Panc1 (cell line): ENCODE results near the gene NMD3.

Experiments
- POLR2AphosphoS5 ChIP-seq: IDR thresholded peaks from 2 replicates; pipeline ENCODE4 v1.6.1; 2012; ENCODE audit warnings: mild to moderate bottlenecking, low read depth, low read length, moderate library complexity
- SIN3A ChIP-seq: IDR thresholded peaks from 2 replicates; pipeline ENCODE4 v1.6.1; 2012; ENCODE audit warnings: low read depth, mild to moderate bottlenecking, low read length, moderate library complexity, borderline replicate concordance; ENCODE audit not compliant: insufficient read depth
- TCF7L2 ChIP-seq: IDR thresholded peaks from 2 replicates; pipeline ENCODE4 v1.6.1; 2011; ENCODE audit warnings: mild to moderate bottlenecking, low read depth, low read length, inconsistent platforms
- TF ChIP-seq, protein P1 (sequence below): fragments of 450-650 bp; IDR thresholded peaks from 2 replicates; pipeline ENCODE4 v1.5.1; 2017; ENCODE audit warnings: mild to moderate bottlenecking
- TF ChIP-seq, protein P2 (sequence below), 2 experiments: IDR thresholded peaks; 2 replicates each; pipeline ENCODE4 v1.6.1; 2011 to 2012; ENCODE audit warnings: low read depth in 2 of 2, control low read depth in 1 of 2, low read length in 1 of 2, mild to moderate bottlenecking in 1 of 2, moderate library complexity in 1 of 2; ENCODE audit not compliant: insufficient read depth in 1 of 2

DNA sequence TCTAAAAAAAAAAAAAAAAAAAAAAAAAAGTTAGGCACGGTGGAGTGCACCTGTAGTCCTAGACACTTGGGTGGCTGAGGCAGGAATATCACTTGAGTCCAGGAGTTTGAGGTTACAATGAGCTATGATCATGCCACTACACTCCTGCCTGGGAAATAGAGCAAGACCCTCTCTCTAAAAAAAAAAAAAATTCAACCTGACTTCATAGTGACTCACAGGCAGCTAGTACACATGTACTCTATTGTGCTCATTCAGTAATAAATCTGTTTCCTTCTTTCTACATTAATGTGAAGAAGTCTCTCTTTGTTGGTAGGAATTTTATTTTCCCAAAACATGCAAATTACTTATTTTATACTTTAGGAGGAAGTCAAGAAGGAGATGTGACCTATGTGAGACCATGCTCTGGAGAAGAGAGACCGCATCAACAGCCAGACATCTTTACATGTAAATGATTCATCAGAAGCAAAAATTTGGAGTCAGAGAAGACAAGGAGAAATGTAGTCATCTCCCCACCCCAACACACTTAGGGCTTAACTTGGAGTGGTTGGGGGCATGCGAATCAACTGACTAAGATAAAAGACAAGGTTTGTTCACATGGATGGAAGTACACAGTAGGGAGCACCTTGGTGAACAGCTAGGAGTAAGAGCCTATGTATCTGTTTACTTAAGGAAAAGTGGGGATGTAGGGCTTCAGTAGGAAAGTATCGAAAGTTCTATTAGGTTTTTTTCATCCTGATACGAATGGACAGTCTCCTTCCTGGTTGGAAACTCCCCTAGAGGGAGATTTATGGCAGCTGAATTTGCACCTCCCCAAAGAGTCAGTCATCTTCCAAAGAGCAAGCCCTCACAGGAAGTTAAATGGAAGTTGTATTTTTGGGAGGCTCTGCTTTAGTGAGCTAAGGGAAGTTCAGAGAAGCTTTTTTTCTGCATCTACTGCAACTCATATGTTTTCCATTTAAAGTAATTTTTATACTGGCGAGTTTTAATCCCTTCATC, 23.0 kb upstream of the NMD3 start:
- TF ChIP-seq POLR2AphosphoS5 (no peak), SIN3A (no peak), TCF7L2 (no peak)
- TF ChIP-seq, protein P1, sequence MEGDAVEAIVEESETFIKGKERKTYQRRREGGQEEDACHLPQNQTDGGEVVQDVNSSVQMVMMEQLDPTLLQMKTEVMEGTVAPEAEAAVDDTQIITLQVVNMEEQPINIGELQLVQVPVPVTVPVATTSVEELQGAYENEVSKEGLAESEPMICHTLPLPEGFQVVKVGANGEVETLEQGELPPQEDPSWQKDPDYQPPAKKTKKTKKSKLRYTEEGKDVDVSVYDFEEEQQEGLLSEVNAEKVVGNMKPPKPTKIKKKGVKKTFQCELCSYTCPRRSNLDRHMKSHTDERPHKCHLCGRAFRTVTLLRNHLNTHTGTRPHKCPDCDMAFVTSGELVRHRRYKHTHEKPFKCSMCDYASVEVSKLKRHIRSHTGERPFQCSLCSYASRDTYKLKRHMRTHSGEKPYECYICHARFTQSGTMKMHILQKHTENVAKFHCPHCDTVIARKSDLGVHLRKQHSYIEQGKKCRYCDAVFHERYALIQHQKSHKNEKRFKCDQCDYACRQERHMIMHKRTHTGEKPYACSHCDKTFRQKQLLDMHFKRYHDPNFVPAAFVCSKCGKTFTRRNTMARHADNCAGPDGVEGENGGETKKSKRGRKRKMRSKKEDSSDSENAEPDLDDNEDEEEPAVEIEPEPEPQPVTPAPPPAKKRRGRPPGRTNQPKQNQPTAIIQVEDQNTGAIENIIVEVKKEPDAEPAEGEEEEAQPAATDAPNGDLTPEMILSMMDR: no peak
- TF ChIP-seq, protein P2, sequence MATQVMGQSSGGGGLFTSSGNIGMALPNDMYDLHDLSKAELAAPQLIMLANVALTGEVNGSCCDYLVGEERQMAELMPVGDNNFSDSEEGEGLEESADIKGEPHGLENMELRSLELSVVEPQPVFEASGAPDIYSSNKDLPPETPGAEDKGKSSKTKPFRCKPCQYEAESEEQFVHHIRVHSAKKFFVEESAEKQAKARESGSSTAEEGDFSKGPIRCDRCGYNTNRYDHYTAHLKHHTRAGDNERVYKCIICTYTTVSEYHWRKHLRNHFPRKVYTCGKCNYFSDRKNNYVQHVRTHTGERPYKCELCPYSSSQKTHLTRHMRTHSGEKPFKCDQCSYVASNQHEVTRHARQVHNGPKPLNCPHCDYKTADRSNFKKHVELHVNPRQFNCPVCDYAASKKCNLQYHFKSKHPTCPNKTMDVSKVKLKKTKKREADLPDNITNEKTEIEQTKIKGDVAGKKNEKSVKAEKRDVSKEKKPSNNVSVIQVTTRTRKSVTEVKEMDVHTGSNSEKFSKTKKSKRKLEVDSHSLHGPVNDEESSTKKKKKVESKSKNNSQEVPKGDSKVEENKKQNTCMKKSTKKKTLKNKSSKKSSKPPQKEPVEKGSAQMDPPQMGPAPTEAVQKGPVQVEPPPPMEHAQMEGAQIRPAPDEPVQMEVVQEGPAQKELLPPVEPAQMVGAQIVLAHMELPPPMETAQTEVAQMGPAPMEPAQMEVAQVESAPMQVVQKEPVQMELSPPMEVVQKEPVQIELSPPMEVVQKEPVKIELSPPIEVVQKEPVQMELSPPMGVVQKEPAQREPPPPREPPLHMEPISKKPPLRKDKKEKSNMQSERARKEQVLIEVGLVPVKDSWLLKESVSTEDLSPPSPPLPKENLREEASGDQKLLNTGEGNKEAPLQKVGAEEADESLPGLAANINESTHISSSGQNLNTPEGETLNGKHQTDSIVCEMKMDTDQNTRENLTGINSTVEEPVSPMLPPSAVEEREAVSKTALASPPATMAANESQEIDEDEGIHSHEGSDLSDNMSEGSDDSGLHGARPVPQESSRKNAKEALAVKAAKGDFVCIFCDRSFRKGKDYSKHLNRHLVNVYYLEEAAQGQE (IDR thresholded peaks at IDR 0.05; ENCODE audit: insufficient read depth in 1 of 2, low read depth in 2 of 2, low read length in 1 of 2): no peak
